Fibroblast of lung (primary cell): ENCODE data around the gene MAGOHB.

ENCODE experiments used
- EZH2 ChIP-seq: IDR thresholded peaks from 2 replicates; pipeline ENCODE4 v1.5.1; 2012; ENCODE audit warnings: low read length, control low read depth, mild to moderate bottlenecking; ENCODE audit errors: missing control alignments
- TF ChIP-seq, protein P1 (sequence below), 2 donors: IDR thresholded peaks in 1 of 2; conservative IDR thresholded peaks in 1 of 2; 1 replicate in 1 of 2; 2 replicates in 1 of 2; pipeline ENCODE4 v1.5.1; 2011 to 2012; ENCODE audit warnings: low read length in 2 of 2, control low read depth in 1 of 2, inconsistent platforms in 1 of 2, low read depth in 1 of 2, mild to moderate bottlenecking in 1 of 2

DNA sequence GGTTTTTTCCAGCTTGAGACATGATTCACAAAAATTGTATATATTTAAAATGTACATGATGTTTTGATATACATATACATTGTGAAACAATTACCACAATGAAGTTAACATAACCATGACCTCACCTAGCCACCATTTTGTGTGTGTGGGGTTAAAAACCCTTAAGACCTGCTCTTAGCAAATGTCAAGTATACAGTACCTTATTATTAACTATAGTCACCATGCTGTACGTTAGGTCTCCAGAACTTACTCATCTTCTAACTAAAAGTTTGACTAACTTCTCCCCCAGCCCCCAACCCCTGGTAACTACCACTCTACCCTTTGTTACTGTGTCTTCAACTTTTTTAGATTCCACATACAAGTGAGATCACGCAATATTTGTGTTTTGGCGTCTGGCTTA, 55.1 kb downstream of the MAGOHB start:
- TF ChIP-seq, protein P1, sequence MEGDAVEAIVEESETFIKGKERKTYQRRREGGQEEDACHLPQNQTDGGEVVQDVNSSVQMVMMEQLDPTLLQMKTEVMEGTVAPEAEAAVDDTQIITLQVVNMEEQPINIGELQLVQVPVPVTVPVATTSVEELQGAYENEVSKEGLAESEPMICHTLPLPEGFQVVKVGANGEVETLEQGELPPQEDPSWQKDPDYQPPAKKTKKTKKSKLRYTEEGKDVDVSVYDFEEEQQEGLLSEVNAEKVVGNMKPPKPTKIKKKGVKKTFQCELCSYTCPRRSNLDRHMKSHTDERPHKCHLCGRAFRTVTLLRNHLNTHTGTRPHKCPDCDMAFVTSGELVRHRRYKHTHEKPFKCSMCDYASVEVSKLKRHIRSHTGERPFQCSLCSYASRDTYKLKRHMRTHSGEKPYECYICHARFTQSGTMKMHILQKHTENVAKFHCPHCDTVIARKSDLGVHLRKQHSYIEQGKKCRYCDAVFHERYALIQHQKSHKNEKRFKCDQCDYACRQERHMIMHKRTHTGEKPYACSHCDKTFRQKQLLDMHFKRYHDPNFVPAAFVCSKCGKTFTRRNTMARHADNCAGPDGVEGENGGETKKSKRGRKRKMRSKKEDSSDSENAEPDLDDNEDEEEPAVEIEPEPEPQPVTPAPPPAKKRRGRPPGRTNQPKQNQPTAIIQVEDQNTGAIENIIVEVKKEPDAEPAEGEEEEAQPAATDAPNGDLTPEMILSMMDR (conservative IDR thresholded peaks at IDR 0.05 in 1 of 2, IDR thresholded peaks at IDR 0.05 in 1 of 2; ENCODE audit: low read depth in 1 of 2, low read length in 2 of 2): no peak
- TF ChIP-seq EZH2: no peak
